ENCODE measurements around the gene LMAN2.

The LMAN2 gene

GRCh38 chr5:177373806-177374205 is 22.3 kb upstream of the LMAN2 start:
- H3K36me3 ChIP-seq (ENCODE audit: insufficient read depth, low read length): no peaks in the 10 kb centered on the region
- H3K9ac ChIP-seq (ENCODE audit: insufficient read length): no peak overlapping the region
- H3K9me3 ChIP-seq (ENCODE audit: low read depth, low read length): no peaks in the 10 kb centered on the region
- no peak overlapping the region for H3K27ac ChIP-seq
- DNase-seq (ENCODE audit: low read depth, low spot score): no peak
- TF ChIP-seq POLR2AphosphoS5 (IDR thresholded peaks at IDR 0.05; ENCODE audit: borderline replicate concordance, low read depth, low read length) (no peak), EZH2 (IDR thresholded peaks at IDR 0.05) (no peak), FOXP2 (optimal IDR thresholded peaks at IDR 0.05; ENCODE audit: control extremely low read depth, extremely low read length, insufficient read depth) (no peak)
- H3K4me3 ChIP-seq: no peak overlapping the region

GRCh38 chr5:177372910-177373309 is 21.4 kb upstream of the LMAN2 start:
- H3K9me3 ChIP-seq (ENCODE audit: low read depth, low read length): no peaks in the 10 kb centered on the region
- no peak overlapping the region for H3K9ac ChIP-seq (ENCODE audit: insufficient read length)
- H3K4me3 ChIP-seq: no peak overlapping the region
- no peak for DNase-seq (ENCODE audit: low read depth, low spot score)
- no peak overlapping the region for H3K27ac ChIP-seq
- no peak for TF ChIP-seq EZH2 (IDR thresholded peaks at IDR 0.05)
- no peak for TF ChIP-seq POLR2AphosphoS5 (IDR thresholded peaks at IDR 0.05; ENCODE audit: borderline replicate concordance, low read depth, low read length)
- no peak for TF ChIP-seq FOXP2 (optimal IDR thresholded peaks at IDR 0.05; ENCODE audit: control extremely low read depth, extremely low read length, insufficient read depth)
- H3K36me3 ChIP-seq (ENCODE audit: insufficient read depth, low read length): no peaks in the 10 kb centered on the region

- no peak overlapping the region for H3K4me3 ChIP-seq
- no peak overlapping the region for H3K27ac ChIP-seq
- H3K9me3 ChIP-seq (ENCODE audit: low read depth, low read length): no peaks in the 10 kb centered on the region
- TF ChIP-seq EZH2 (IDR thresholded peaks at IDR 0.05) (no peak), FOXP2 (optimal IDR thresholded peaks at IDR 0.05; ENCODE audit: control extremely low read depth, extremely low read length, insufficient read depth) (no peak), POLR2AphosphoS5 (IDR thresholded peaks at IDR 0.05; ENCODE audit: borderline replicate concordance, low read depth, low read length) (no peak)
- H3K36me3 ChIP-seq (ENCODE audit: insufficient read depth, low read length): no peaks in the 10 kb centered on the region
- DNase-seq (ENCODE audit: low read depth, low spot score): no peak
- no peak overlapping the region for H3K9ac ChIP-seq (ENCODE audit: insufficient read length)
Observed at GRCh38 chr5:177372034-177372896, 20.8 kb upstream of the LMAN2 start.

GRCh38 chr5:177371120-177372033 is 19.9 kb upstream of the LMAN2 start:
- Histone ChIP-seq H3K4me3 (peak overlapping the region; percentile 81), H3K9ac (ENCODE audit: insufficient read length) (peak overlapping the region; percentile 77), H3K36me3 (ENCODE audit: insufficient read depth, low read length) (no peaks in the 10 kb centered on the region), H3K27ac (no peak overlapping the region), H3K9me3 (ENCODE audit: low read depth, low read length) (no peaks in the 10 kb centered on the region)
- no peak for TF ChIP-seq POLR2AphosphoS5 (IDR thresholded peaks at IDR 0.05; ENCODE audit: borderline replicate concordance, low read depth, low read length)
- no peak for TF ChIP-seq FOXP2 (optimal IDR thresholded peaks at IDR 0.05; ENCODE audit: control extremely low read depth, extremely low read length, insufficient read depth)
- TF ChIP-seq EZH2 (IDR thresholded peaks at IDR 0.05): no peak
- DNase-seq (ENCODE audit: low read depth, low spot score): no peak

GRCh38 chr5:177370488-177371119 is 19.1 kb upstream of the LMAN2 start:
- Histone ChIP-seq H3K4me3 (peak overlapping the region; percentile 77), H3K9me3 (ENCODE audit: low read depth, low read length) (no peaks in the 10 kb centered on the region), H3K36me3 (ENCODE audit: insufficient read depth, low read length) (no peaks in the 10 kb centered on the region), H3K27ac (no peak overlapping the region), H3K9ac (ENCODE audit: insufficient read length) (no peak overlapping the region)
- TF ChIP-seq EZH2 (IDR thresholded peaks at IDR 0.05) (no peak), FOXP2 (optimal IDR thresholded peaks at IDR 0.05; ENCODE audit: control extremely low read depth, extremely low read length, insufficient read depth) (no peak), POLR2AphosphoS5 (IDR thresholded peaks at IDR 0.05; ENCODE audit: borderline replicate concordance, low read depth, low read length) (no peak; the same call in 1 of the 2 replicates)
- no peak for DNase-seq (ENCODE audit: low read depth, low spot score)

- H3K9me3 ChIP-seq (ENCODE audit: low read depth, low read length): no peaks in the 10 kb centered on the region
- no peak for DNase-seq (ENCODE audit: low read depth, low spot score)
- H3K9ac ChIP-seq (ENCODE audit: insufficient read length): no peak overlapping the region
Observed at GRCh38 chr5:177369645-177370440, 18.4 kb upstream of the LMAN2 start.

GRCh38 chr5:177368869-177369644 is 17.6 kb upstream of the LMAN2 start:
- Histone ChIP-seq H3K36me3 (ENCODE audit: insufficient read depth, low read length) (no peaks in the 10 kb centered on the region), H3K27ac (no peak overlapping the region), H3K9ac (ENCODE audit: insufficient read length) (no peak overlapping the region), H3K4me3 (no peak overlapping the region), H3K9me3 (ENCODE audit: low read depth, low read length) (no peaks in the 10 kb centered on the region)
- TF ChIP-seq EZH2 (IDR thresholded peaks at IDR 0.05) (no peak), FOXP2 (optimal IDR thresholded peaks at IDR 0.05; ENCODE audit: control extremely low read depth, extremely low read length, insufficient read depth) (no peak), POLR2AphosphoS5 (IDR thresholded peaks at IDR 0.05; ENCODE audit: borderline replicate concordance, low read depth, low read length) (no peak)
- DNase-seq (ENCODE audit: low read depth, low spot score): no peak

More at GRCh38 chr5:177369645-177370440, 18.4 kb upstream of the LMAN2 start:
- H3K27ac ChIP-seq: no peak overlapping the region
- no peak overlapping the region for H3K4me3 ChIP-seq
- no peaks in the 10 kb centered on the region for H3K36me3 ChIP-seq (ENCODE audit: insufficient read depth, low read length)
- TF ChIP-seq EZH2 (IDR thresholded peaks at IDR 0.05): no peak
- TF ChIP-seq FOXP2 (optimal IDR thresholded peaks at IDR 0.05; ENCODE audit: control extremely low read depth, extremely low read length, insufficient read depth): no peak
- TF ChIP-seq POLR2AphosphoS5 (IDR thresholded peaks at IDR 0.05; ENCODE audit: borderline replicate concordance, low read depth, low read length): no peak
